VCaP (cell line): ENCODE measurements around the gene PDIA3.
"Not testable (repeated sequence)": the region's sequence is repeated elsewhere in the genome, so short reads cannot be mapped to it uniquely, and the experiment has no call there.

Experiments used
- H3K27ac ChIP-seq: fragments of 450-650 bp; 2 replicates; pipeline ENCODE4 v1.5.1; 2017
- TF ChIP-seq, protein P1 (sequence below): fragments of 450-650 bp; conservative IDR thresholded peaks from 2 replicates; pipeline ENCODE4 v1.5.1; 2017; ENCODE audit warnings: mild to moderate bottlenecking, moderate library complexity

Gene PDIA3

DNA sequence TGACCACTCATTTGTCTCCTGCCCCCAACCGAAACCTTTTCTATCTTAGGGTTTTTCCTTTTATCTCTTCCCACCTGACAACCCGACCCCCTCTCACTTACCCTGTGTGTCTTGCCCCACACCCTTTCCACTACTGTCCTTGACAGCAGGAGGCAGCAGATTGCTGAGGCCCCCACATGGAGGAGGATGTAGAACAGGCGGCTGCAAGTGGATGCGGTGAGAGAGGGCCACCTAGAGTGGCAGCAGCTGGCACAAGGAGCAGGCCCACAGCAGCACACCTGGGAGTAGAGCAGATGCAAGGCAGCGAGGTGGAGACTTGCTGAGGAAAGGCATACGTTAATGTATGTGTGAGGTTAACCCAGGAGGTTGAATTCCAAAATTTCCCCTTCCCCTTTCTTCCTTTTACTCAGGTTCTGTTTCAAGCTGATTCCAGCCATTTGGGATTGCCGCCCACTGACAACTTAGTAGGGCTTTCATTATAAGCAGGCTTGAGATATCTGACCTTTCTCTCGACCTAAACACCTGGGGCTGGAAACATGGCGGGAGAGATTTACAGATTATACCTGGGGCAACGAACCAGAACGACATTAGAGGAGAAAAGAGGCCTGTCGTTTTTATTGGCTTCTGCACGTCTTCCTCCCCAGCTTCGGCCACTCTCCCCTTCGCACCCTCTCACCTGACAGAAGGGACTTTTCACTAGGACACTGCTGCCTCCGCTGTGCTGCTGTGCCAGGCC lies 53.1 kb downstream of the PDIA3 start:
- H3K27ac ChIP-seq: peak overlapping the region; percentile 93
- TF ChIP-seq, protein P1, sequence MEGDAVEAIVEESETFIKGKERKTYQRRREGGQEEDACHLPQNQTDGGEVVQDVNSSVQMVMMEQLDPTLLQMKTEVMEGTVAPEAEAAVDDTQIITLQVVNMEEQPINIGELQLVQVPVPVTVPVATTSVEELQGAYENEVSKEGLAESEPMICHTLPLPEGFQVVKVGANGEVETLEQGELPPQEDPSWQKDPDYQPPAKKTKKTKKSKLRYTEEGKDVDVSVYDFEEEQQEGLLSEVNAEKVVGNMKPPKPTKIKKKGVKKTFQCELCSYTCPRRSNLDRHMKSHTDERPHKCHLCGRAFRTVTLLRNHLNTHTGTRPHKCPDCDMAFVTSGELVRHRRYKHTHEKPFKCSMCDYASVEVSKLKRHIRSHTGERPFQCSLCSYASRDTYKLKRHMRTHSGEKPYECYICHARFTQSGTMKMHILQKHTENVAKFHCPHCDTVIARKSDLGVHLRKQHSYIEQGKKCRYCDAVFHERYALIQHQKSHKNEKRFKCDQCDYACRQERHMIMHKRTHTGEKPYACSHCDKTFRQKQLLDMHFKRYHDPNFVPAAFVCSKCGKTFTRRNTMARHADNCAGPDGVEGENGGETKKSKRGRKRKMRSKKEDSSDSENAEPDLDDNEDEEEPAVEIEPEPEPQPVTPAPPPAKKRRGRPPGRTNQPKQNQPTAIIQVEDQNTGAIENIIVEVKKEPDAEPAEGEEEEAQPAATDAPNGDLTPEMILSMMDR: no peak

DNA sequence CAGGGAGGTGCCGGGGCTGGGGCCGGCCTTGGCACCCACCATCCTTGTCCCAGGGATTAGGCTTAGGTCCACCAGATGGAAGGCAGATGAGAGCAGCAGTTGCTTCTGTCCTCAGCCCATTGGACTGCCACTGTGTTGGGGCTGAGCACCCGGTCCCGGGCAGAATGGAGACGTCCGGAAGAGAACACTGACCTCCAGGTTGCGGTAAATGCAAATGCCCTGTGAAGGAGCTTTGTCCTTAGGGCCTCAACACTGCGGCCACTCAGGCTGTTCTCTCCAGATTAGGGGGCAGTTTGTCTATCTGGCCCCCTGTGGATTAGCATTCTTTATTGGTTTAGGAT lies 53.7 kb downstream of the PDIA3 start, which contains the start of gene SERINC4:
SERINC4 (minus strand) TSS at position 276 of the 341 bp plus-strand sequence; CDS start at position 42, 234 bp downstream.
- peak within 1 kb of the TSS; percentile 93 for H3K27ac ChIP-seq
- TF ChIP-seq, protein P1: no peak

DNA sequence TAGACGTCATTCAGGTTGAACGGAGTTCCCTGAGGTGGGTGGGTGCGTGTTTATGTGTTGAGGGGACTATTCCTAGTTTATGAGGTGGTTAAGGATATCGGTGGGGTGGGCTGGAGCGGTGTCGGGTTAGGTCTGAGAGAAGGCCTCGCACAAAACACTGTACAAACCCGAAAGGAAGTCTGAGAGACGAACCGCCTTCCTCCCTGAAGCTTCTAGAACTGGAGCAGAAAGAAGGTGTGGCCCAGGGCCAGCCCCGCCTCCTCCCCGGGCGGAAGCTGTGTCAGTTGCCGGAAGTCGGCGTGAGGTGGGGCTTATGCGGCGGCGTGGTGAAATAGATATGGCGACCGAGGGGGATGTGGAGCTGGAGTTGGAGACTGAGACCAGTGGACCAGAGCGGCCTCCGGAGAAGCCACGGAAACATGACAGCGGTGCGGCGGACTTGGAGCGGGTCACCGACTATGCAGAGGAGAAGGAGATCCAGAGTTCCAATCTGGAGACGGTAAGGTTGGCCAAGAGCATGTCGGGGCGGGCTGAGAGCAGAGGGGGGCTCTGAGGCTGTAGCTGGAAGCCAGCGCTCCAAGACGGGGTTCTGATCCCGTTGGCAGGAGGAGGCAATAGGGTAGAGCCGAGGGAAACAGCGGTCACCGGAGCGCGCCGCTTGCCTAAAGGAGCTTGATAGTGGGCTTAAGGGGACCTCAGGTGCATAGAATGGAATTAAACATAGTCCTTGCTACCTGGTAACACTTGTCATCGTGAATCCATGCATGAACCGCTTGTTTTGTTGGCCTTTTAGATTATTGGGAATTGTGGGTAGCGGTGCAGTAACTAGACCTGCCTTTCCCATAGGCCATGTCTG lies 54.3 kb downstream of the PDIA3 start, which contains the start of gene HYPK:
HYPK (plus strand) TSS at position 314 of the 856 bp plus-strand sequence; CDS start at position 338, 24 bp downstream.
- TF ChIP-seq, protein P1: no peak
- peak within 1 kb of the TSS; percentile 93 for H3K27ac ChIP-seq

DNA sequence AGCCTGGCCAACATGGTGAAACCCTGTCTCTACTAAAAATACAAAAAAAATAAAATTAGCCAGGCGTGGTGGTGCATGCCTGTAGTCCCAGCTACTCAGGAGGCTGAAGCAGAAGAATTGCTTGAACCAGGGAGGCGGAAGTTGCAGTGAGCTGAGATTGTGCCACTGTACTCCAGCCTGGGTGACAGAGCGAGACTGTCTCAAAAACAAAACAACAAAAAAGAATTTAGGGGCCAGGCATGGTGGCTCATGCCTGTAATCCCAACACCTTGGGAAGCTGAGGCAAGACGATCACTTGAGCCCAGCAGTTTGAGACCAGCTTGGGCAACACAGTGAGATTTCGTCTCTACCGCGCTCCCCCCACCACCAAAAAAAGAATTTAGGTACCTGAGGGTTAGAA lies 56.4 kb downstream of the PDIA3 start:
- not testable (repeated sequence) for H3K27ac ChIP-seq

DNA sequence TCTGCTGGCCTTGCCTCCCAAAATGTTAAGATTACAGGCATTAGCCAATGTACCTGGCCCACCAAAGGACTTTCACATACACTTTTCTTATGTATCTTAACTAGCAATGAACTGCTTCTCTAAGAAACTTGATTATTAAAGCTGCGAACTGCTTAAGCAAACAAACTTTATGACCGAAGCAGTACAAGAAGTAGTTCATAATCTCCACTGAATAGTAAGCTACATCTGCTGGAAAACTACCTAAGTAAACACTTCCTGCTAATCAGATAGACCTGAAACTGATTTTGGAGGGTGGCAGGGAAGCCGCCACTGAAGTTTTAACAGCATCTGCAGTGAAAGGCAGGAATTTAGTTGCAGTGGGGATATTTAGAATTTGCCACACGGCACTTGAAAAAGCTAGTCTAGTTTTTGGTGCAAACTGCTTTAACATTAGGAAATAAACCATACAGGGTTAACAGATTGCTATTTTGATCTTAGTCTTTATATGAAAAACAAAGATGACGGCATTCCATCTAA lies 62.3 kb downstream of the PDIA3 start:
- TF ChIP-seq, protein P1: no peak
- H3K27ac ChIP-seq: peak overlapping the region; percentile 88

DNA sequence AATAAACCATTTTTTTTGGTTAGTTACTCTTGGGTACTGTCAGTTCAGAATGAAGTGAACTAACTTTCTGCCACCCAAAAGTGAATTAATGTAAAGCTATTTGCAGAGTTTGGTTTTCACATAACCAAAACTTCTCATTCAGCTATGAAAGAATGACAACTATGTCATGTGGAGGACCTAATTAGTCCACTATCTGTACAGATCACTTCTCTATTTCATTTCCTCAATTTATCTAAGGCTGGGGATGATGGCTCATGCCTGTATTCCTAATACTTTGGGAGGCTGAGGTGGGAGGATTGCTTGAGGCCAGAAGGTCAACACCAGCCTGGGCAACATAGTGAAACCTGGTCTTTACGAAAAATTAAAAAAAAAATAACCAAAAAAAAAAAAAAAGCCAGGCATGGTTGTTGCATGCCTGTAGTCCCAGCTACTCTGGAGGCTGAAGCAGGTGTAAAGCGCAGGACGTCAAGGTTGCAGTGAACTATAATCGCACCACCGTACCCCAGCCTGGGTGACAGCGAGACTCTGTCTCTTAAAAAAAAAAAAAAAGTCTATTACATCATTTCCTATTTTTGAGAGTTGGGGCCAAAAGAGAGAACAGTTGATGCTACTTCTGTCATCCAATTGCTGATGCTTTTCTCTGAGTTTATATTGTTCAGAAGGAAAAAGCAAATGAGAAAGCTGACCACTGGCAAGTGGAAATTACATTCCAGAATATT lies 62.9 kb downstream of the PDIA3 start:
- TF ChIP-seq, protein P1: no peak
- peak overlapping the region; percentile 88 for H3K27ac ChIP-seq

DNA sequence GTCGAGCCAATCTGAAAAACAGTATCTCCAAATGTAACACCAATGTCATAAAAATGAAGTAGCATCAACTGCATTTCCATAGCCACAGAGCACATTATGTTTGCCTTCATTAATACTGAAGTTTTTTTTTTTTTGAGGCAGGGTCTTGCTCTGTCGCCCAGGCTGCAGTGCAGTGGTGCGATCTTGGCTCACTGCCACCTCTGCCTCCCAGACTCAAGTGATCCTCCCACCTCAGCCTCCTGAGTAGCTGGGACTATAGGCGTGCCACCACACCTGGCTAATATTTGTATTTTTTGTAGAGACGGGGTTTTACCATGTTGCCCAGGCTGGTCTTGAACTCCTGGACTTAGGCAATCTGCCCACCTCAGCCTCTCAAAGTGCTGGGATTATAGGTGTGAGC lies 68.8 kb downstream of the PDIA3 start:
- H3K27ac ChIP-seq: not testable (repeated sequence)

DNA sequence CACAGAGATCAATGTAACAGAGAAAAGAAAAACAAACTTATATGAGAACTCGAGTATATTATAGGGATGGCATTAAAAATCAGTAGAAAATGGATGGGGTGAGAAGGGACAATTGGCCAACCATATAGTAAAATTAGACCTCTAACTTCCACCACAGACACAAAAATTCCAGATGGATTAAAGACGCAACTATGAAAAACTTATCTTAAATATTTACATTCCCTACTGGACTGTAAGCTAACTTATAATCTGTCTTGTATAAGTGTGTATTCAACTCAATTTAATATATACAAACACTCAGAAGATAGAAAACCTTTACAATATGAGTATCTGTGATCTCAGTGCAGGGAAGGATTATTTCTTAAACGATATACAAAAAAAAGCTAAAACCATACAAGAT lies 75.3 kb downstream of the PDIA3 start:
- TF ChIP-seq, protein P1: no peak
- H3K27ac ChIP-seq: no peak overlapping the region
